Type B pancreatic cell (in vitro differentiated cells): Measurements from ENCODE around the gene TMEM221. TPM values are rescaled to one million over a fixed set of nuclear protein-coding genes. Genes with fewer than 3 reads are reported as not detected.

ENCODE experiments used
- DNase-seq: peaks from one replicate; pipeline ENCODE4 v3.0.0; 2021; ENCODE audit warnings: mixed read lengths; ENCODE audit not compliant: unreplicated experiment; ENCODE audit errors: extremely low spot score
- H3K27ac Mint-ChIP-seq: 2 replicates; pipeline ENCODE4 v1.8.0; 2021; ENCODE audit warnings: mild to moderate bottlenecking, mixed read lengths
- H3K27me3 Mint-ChIP-seq: 2 replicates; pipeline ENCODE4 v1.8.0; 2021; ENCODE audit warnings: mixed read lengths
- H3K36me3 Mint-ChIP-seq: 2 replicates; pipeline ENCODE4 v1.8.0; 2021; ENCODE audit warnings: mixed read lengths
- H3K4me1 Mint-ChIP-seq: one replicate; pipeline ENCODE4 v1.8.0; 2021; ENCODE audit warnings: mixed read lengths; ENCODE audit not compliant: unreplicated experiment
- H3K4me3 Mint-ChIP-seq: 2 replicates; pipeline ENCODE4 v1.8.0; 2021; ENCODE audit warnings: mild to moderate bottlenecking, mixed read lengths
- H3K9me3 Mint-ChIP-seq: 2 replicates; pipeline ENCODE4 v1.8.0; 2021; ENCODE audit warnings: mixed read lengths
- CTCF ChIP-seq: fragments of 200-600 bp; sonication (generic); conservative IDR thresholded peaks from 2 replicates; pipeline ENCODE4 v1.5.0; 2021; ENCODE audit warnings: antibody characterized with exemption, mild to moderate bottlenecking
- total RNA-seq: library from RNA; stranded (reverse); gene quantifications from 2 replicates; pipeline ENCODE4 v1.2.1, GENCODE V29; 2021; ENCODE audit warnings: low replicate concordance

The TMEM221 gene
- total RNA-seq, 1 donor from 2014 or later, result 0.87 TPM

GRCh38 chr19:17454576-17455071 is 6.2 kb upstream of the TMEM221 start:
- H3K4me3 Mint-ChIP-seq, result peak overlapping the region; percentile 25
- no peaks in the 10 kb centered on the region for H3K36me3 Mint-ChIP-seq
- peaks cover 3% of the 10 kb centered on the region for H3K4me1 Mint-ChIP-seq
- no peak overlapping the region for H3K27ac Mint-ChIP-seq
- DNase-seq, result no peak
- H3K27me3 Mint-ChIP-seq, result peaks cover 59% of the 10 kb centered on the region
- H3K9me3 Mint-ChIP-seq, result peaks cover 4% of the 10 kb centered on the region
- no peak for TF ChIP-seq CTCF

DNA sequence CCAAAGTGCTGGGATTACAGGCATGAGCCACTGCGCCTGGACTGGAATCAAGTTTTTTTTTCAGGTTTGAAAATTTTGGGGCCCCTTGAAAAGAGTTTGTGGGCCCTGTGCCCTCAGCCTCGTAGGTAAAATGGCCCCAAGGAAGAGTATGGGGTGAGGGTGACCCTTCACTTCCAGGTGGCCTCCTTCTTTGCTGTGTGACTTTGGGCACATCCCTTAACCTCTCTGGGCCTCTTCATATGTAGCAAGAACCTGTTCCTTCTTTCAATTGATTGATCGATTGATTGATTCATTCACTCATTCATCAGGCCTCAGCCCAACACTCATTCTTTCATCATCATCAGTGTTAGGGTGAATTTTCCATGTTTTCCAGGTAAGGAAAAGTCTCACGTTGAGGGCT is 3.4 kb upstream of the TMEM221 start:
- Mint-ChIP-seq H3K27ac (no peak overlapping the region), H3K4me3 (no peak overlapping the region), H3K9me3 (peaks cover 4% of the 10 kb centered on the region), H3K4me1 (peaks cover 8% of the 10 kb centered on the region), H3K36me3 (no peaks in the 10 kb centered on the region), H3K27me3 (peaks cover 54% of the 10 kb centered on the region)
- no peak for DNase-seq
- no peak for TF ChIP-seq CTCF

- peak overlapping the region; percentile 78 for H3K27ac Mint-ChIP-seq
- no peak for TF ChIP-seq CTCF
- peaks cover 8% of the 10 kb centered on the region for H3K4me1 Mint-ChIP-seq
- peak overlapping the region; percentile 82 for H3K4me3 Mint-ChIP-seq
- DNase-seq, result no peak
- no peaks in the 10 kb centered on the region for H3K36me3 Mint-ChIP-seq
- H3K9me3 Mint-ChIP-seq, result peaks cover 4% of the 10 kb centered on the region
- H3K27me3 Mint-ChIP-seq, result peaks cover 43% of the 10 kb centered on the region
Observed at GRCh38 chr19:17450264-17451075, 2.0 kb upstream of the TMEM221 start.

DNA sequence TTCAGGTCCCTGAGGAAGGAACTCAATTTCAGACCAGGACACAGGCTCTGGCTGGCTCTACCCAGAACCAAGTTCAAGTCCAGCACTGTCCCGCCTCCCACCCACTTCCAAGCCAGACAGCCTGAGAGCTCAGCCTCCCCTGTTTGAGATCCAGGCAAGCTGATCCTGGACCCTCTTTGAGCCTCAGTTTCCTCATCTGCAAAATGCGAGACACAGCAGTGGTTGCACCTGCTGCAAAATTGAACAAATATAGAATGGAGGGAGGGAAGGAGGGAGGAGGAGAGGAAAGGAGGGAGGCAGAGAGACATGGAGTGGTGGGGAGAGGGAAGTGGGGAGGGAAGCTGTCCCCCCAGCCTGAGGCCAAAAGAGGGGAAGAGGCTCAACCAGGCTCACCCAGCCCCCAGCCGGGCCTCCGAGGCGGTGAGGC is 751 bp downstream of the TMEM221 start:
- Mint-ChIP-seq H3K9me3 (peaks cover 4% of the 10 kb centered on the region), H3K36me3 (no peaks in the 10 kb centered on the region), H3K4me1 (peaks cover 5% of the 10 kb centered on the region), H3K4me3 (peak overlapping the region; percentile 68), H3K27me3 (peaks cover 23% of the 10 kb centered on the region), H3K27ac (no peak overlapping the region)
- no peak for TF ChIP-seq CTCF
- DNase-seq, result no peak

GRCh38 chr19:17445526-17446165 is 2.8 kb downstream of the TMEM221 start:
- H3K27ac Mint-ChIP-seq, result no peak overlapping the region
- TF ChIP-seq CTCF, result no peak
- no peak for DNase-seq
- peaks cover 5% of the 10 kb centered on the region for H3K4me1 Mint-ChIP-seq
- H3K4me3 Mint-ChIP-seq, result no peak overlapping the region
- peaks cover 17% of the 10 kb centered on the region for H3K27me3 Mint-ChIP-seq
- H3K9me3 Mint-ChIP-seq, result peaks cover 4% of the 10 kb centered on the region
- H3K36me3 Mint-ChIP-seq, result no peaks in the 10 kb centered on the region
